ENCODE measurements around the gene SF1. TPM values are rescaled to one million over a fixed set of nuclear protein-coding genes. Genes with fewer than 3 reads are reported as not detected.

SF1 gene
- total and polyA plus RNA-seq, 4 donors = 76.2 to 213 (median 147) TPM

- Histone ChIP-seq H3K9me3 (ENCODE audit: control insufficient read depth in 4 of 4, insufficient read depth in 3 of 4, low read length in 3 of 4) (no peaks in the 10 kb centered on the region), H3K27me3 (ENCODE audit: control insufficient read depth in 3 of 3, insufficient read depth in 3 of 3, low read length in 2 of 3) (no peaks in the 10 kb centered on the region), H3K4me3 (no peak overlapping the region), H3K27ac (ENCODE audit: low read depth in 1 of 2, low read length in 1 of 2) (no peak overlapping the region), H3K36me3 (ENCODE audit: control insufficient read depth in 4 of 4, insufficient read depth in 4 of 4, low read length in 4 of 4) (peaks cover 0 to 4% (median 1%) of the 10 kb centered on the region in 4 donors), H3K9ac (ENCODE audit: insufficient read depth in 1 of 2, low read length in 2 of 2) (no peak overlapping the region), H3K4me1 (ENCODE audit: control insufficient read depth in 5 of 5, insufficient read depth in 5 of 5, low read length in 5 of 5) (no peaks in the 10 kb centered on the region)
- 88 to 94% methylated on average over 14 of the region's 14 CpGs for WGBS, 2 donors
- no peak for DNase-seq
- no peak for TF ChIP-seq CTCF (IDR thresholded peaks at IDR 0.05; ENCODE audit: control extremely low read depth, extremely low read depth)
- ATAC-seq (ENCODE audit: insufficient read depth, low FRiP score) = no peak
Measured at GRCh38 chr11:64752175-64752970, 26.0 kb downstream of the SF1 start.

GRCh38 chr11:64751580-64751979 is 26.8 kb downstream of the SF1 start:
- H3K27ac ChIP-seq (ENCODE audit: low read depth in 1 of 2, low read length in 1 of 2) = no peak overlapping the region
- WGBS, 2 donors = 93 to 96% methylated on average over 9 of the region's 9 CpGs
- no peak for TF ChIP-seq CTCF (IDR thresholded peaks at IDR 0.05; ENCODE audit: control extremely low read depth, extremely low read depth)
- H3K4me3 ChIP-seq = no peak overlapping the region
- no peak overlapping the region for H3K9ac ChIP-seq (ENCODE audit: insufficient read depth in 1 of 2, low read length in 2 of 2)
- no peaks in the 10 kb centered on the region for H3K9me3 ChIP-seq (ENCODE audit: control insufficient read depth in 4 of 4, insufficient read depth in 3 of 4, low read length in 3 of 4)
- peaks cover 0 to 4% (median 1%) of the 10 kb centered on the region in 4 donors for H3K36me3 ChIP-seq (ENCODE audit: control insufficient read depth in 4 of 4, insufficient read depth in 4 of 4, low read length in 4 of 4)
- no peaks in the 10 kb centered on the region for H3K4me1 ChIP-seq (ENCODE audit: control insufficient read depth in 5 of 5, insufficient read depth in 5 of 5, low read length in 5 of 5)
- ATAC-seq (ENCODE audit: insufficient read depth, low FRiP score) (no peak), DNase-seq (no peak)
- no peaks in the 10 kb centered on the region for H3K27me3 ChIP-seq (ENCODE audit: control insufficient read depth in 3 of 3, insufficient read depth in 3 of 3, low read length in 2 of 3)

- Histone ChIP-seq H3K27me3 (ENCODE audit: control insufficient read depth in 3 of 3, insufficient read depth in 3 of 3, low read length in 2 of 3) (no peaks in the 10 kb centered on the region), H3K36me3 (ENCODE audit: control insufficient read depth in 4 of 4, insufficient read depth in 4 of 4, low read length in 4 of 4) (peaks cover 0 to 4% (median 1%) of the 10 kb centered on the region in 4 donors), H3K4me1 (ENCODE audit: control insufficient read depth in 5 of 5, insufficient read depth in 5 of 5, low read length in 5 of 5) (no peaks in the 10 kb centered on the region), H3K27ac (ENCODE audit: low read depth in 1 of 2, low read length in 1 of 2) (no peak overlapping the region), H3K9ac (ENCODE audit: insufficient read depth in 1 of 2, low read length in 2 of 2) (no peak overlapping the region), H3K9me3 (ENCODE audit: control insufficient read depth in 4 of 4, insufficient read depth in 3 of 4, low read length in 3 of 4) (no peaks in the 10 kb centered on the region), H3K4me3 (no peak overlapping the region)
- DNase-seq = no peak
- WGBS, 2 donors = 92 to 93% methylated on average over 9 of the region's 9 CpGs
- no peak for TF ChIP-seq CTCF (IDR thresholded peaks at IDR 0.05; ENCODE audit: control extremely low read depth, extremely low read depth)
- no peak for ATAC-seq (ENCODE audit: insufficient read depth, low FRiP score)
Measured at GRCh38 chr11:64751136-64751535, 27.2 kb downstream of the SF1 start.
